Choroid plexus epithelial cell (primary cell): ENCODE data around the gene CLSTN3.

Experiments used
- DNase-seq: peaks from one replicate; pipeline ENCODE4 v3.0.0-alpha.2; 2010; ENCODE audit warnings: low read depth
- H3K4me3 ChIP-seq: 2 replicates; pipeline ENCODE4 v1.5.1; 2011; ENCODE audit warnings: low read depth, mild to moderate bottlenecking, control low read depth, low read length, moderate library complexity
- CTCF ChIP-seq: conservative IDR thresholded peaks from 2 replicates; pipeline ENCODE4 v1.5.1; 2011; ENCODE audit warnings: low read depth, mild to moderate bottlenecking, control low read depth, inconsistent platforms, low read length, moderate library complexity

The CLSTN3 gene

GRCh38 chr12:7205091-7205490 lies 74.9 kb downstream of the CLSTN3 start:
- no peak for TF ChIP-seq CTCF
- DNase-seq: no peak

GRCh38 chr12:7206691-7207090 lies 76.5 kb downstream of the CLSTN3 start:
- no peak for TF ChIP-seq CTCF
- DNase-seq: no peak

More at GRCh38 chr12:7205091-7205490, 74.9 kb downstream of the CLSTN3 start:
- H3K4me3 ChIP-seq: no peak overlapping the region

GRCh38 chr12:7207866-7208625 lies 77.9 kb downstream of the CLSTN3 start:
- H3K4me3 ChIP-seq: no peak overlapping the region
- no peak for TF ChIP-seq CTCF
- no peak for DNase-seq

More at GRCh38 chr12:7206691-7207090, 76.5 kb downstream of the CLSTN3 start:
- no peak overlapping the region for H3K4me3 ChIP-seq
